Cardiac ventricle fibroblast (primary cell): ENCODE data around the gene RSKR. TPM values are rescaled to one million over a fixed set of nuclear protein-coding genes. Genes with fewer than 3 reads are reported as not detected.

Experiments used
- total RNA-seq: library from RNA; depleted of rRNA; stranded (reverse); fragments of >200 nt; gene quantifications from 2 replicates; pipeline ENCODE4 v1.2.3, GENCODE V29; 2015

RSKR gene, protein sequence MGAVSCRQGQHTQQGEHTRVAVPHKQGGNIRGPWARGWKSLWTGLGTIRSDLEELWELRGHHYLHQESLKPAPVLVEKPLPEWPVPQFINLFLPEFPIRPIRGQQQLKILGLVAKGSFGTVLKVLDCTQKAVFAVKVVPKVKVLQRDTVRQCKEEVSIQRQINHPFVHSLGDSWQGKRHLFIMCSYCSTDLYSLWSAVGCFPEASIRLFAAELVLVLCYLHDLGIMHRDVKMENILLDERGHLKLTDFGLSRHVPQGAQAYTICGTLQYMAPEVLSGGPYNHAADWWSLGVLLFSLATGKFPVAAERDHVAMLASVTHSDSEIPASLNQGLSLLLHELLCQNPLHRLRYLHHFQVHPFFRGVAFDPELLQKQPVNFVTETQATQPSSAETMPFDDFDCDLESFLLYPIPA
- total RNA-seq: 0.68 and 2.8 TPM in 2 replicates

DNA sequence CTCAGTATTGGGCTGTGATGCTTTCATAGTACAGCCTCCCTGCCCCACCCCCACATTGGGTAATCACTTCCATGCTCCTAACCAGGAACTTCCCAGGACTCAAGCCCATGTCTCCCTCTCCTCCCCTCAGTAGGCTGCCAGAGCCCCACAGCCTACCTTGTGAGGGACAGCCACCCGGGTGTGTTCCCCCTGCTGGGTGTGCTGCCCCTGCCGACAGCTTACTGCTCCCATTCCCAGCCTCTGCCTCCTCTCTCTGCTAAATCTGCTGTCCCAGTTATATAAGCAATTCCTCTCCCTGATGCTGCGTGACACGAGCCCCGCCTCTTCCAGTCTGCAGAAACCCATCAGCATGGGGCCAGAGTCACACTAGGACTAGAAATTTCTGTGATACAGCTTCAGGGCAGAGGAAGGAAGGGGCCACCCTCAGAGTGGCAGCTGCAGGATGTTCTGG lies at the start of gene RSKR:
Gene RSKR, minus strand, starts transcription at position 255 of the 451 bp plus-strand sequence. Its CDS starts 24 bp downstream, at position 231.

DNA sequence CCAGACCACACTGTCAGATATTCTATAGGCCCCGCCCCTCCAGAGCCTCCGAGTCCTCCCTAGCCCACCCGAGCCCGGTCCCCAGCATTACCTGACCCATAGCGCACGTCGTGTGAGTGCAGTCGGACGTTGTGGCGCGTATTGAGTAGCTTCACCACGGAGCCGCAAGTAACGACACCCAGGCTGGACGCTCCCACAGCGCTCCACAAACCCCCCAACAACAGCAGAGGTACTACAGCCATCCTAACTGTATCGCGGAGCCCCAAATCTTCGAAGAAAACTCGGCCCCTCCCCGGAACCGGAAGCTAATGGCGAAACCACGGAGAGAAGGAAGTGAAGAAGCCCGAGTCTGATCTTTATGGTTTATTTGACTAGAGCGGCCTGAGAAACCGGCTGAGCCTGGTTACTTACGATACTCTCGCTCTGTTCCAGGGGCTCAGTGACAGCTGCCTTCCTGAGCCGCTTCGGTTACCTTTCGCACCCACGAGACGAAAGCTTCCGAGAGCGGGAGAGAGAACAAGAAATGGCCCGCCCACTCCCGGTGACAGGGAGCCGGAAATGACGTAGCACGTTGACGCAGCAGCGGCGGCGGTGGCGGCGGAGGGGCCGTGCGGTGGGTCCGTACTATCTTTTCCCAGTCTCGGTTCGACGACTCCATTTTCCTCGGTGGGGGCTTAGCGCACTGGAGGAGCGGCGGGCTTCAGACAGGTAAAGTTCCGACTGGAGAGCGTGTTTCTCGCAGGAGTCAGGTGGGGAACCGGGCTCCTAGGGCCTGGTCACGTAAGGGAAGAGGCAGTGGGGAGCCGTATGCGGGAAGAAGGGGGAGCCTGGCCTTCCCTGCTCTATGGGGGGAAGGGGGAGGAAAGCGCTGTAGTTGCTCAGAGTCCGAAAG lies 47.9 kb upstream of the RSKR start, which contains the start of the genes SDF2 and SUPT6H:
Gene SDF2, minus strand, starts transcription at position 272 of the 892 bp plus-strand sequence. Its CDS starts 30 bp downstream, at position 242.
Gene SUPT6H, plus strand, starts transcription at position 571 of the 892 bp plus-strand sequence. CDS start 11,197 bp downstream, outside the sequence.

DNA sequence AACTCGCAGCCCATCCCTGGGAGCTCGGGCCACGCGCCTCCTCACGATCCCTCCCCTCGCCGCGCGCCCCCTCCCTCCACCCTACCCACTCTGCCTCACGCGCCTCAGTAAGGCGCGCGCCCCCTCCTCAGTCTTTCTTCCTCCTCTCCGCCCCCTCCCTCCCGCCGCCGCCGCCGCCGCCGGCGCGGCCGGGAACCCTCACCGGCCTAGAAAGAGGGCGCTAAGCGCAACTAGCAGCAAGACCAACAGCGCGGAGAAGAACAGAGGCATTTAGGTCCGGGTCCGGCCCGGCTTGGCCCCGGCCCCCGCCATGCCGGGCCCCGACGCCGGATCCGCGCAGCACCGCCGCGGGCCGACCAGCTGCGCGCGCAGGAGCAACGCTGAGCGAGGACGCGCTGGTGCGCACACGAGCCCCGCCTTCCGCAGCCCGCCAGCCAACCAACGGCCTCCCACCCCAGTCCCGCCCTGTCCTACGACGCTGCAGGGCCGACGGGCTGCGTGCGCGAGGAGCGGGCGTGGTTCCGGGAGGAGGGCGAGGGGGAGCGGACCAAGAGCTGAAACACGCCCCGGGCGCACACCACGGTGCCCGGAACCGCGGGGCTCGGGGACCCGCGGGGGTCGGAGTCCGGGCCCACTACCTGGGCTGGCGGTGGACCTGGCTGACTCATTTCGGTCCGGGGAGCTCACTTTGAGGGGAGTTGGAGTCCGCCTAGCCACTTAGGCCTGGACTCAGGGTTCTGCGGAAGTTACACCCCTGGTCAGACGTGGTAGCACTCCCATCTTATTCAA lies 31.0 kb upstream of the RSKR start, which contains the start of gene BLTP2:
Gene BLTP2, minus strand, starts transcription at position 372 of the 789 bp plus-strand sequence. Its CDS starts 102 bp downstream, at position 270.

DNA sequence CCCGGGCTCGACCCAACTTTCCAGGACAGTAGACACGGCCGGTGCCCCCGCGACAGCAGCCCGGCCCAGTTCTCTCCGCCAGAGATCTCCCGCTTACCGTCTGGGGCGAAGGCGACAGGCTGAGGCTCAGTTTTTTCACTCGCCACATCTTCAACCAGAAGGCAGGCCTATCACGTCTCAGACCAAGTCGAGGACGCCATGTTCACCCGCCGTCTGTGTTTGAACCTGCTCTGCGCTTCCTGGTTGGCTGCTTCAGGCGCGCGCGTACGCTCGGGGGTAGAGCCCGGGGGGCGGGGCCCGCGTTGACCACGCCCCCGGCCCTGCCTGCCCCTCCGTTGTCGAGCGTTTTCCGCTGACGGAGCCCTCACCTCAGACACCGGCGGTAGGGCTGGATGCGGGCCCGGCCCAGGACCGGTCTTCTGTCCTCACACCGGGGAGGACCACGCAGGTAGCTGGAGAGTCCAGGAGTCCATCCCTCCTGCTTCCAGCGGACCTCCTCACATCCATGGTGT lies 15.1 kb downstream of the RSKR start, which contains the start of gene SPAG5:
Gene SPAG5, minus strand, starts transcription at position 227 of the 512 bp plus-strand sequence. Its CDS starts 79 bp downstream, at position 148.

DNA sequence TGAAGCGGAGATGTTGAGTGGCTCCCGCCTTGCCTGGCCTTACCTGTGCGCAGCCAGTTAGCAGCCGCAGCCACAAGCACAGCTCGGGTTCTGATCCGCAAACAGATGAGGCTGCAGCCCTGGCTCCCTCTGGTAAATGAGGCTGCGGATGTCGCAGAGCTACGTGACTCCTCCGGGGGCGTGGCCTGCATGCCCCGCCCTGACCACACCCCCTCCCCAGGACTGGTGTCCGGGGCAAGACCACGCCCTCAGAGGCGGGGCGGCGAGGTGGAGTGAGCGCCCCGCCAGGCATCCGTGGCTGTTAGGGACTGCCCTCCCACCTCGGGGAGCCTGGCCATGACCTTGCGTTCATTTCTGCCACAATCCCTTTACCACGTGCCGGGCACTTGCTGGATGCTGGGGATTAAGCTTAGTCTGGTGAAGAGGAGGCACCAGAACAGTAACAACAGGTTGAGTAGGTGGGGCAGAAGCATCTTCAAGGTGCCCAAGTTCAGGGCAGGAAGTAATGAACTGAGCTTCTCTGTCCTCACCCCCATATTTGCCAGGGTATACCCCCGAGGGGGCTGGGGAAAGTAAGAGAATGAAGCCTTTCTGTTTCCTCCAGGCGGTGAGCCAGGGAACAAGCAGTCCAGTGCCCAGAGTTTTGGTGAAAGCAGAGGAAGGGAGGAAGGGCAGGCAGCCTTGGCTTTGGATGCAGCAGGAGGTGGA lies 37.1 kb downstream of the RSKR start, which contains the start of gene ALDOC:
Gene ALDOC, minus strand, starts transcription at position 138 of the 708 bp plus-strand sequence. CDS start 1,363 bp downstream, outside the sequence.

DNA sequence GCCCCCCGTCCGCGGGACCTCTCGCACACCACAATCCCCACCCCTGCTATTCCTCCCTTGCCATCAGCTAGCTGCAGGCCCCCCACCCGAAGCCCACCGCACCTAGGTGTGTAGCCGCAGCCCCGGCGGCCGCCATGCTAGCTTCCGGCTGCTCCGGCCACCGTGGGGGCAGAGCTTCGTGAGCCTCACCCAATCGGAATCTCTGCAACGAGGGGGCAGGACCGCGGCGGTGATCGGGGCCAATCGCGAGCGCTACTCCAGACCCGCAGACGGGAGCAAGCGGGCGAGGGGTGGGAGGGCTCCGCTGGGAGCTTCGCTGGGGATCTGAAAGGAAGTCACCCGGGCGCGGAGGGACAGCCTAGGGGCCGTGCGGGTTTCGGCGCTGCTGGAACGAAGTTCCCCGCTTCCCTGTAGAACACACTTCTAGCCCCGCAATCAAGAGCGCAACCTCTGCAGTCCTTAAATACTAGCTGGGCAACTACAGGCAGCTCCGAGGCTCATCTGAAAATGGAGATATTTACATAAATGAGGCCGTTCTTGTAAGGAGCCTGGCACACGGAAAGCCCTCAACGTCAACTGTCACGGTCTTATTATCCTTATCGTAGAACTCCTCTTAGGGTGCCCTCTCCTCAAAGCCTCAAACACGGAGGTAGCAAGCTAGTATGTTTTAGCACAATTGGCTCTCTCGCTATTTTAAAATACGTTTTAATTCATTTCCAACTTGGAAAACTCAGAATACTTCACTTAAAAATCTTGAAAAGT lies 42.4 kb downstream of the RSKR start, which contains the start of gene PIGS:
Gene PIGS, minus strand, starts transcription at position 164 of the 762 bp plus-strand sequence. Its CDS starts 28 bp downstream, at position 136.

Other genes starting within 250 kb of the RSKR start
- gene SEBOX, start 249.0 kb downstream of the RSKR start, total RNA-seq: not detected in 2 replicates
- 1.4 and 3.5 TPM in 2 replicates for gene VTN, start 243.9 kb downstream of the RSKR start, total RNA-seq
- gene SARM1, start 242.5 kb downstream of the RSKR start, total RNA-seq: 9.7 and 14.7 TPM in 2 replicates
- 3.7 and 3.9 TPM in 2 replicates for gene SLC46A1, start 208.0 kb downstream of the RSKR start, total RNA-seq
- not detected in 2 replicates for gene SLC13A2, start 140.5 kb downstream of the RSKR start, total RNA-seq
- not detected in 2 replicates for gene FOXN1, start 107.8 kb downstream of the RSKR start, total RNA-seq
- gene UNC119, start 61.6 kb downstream of the RSKR start, total RNA-seq: 23.6 and 27.8 TPM in 2 replicates
- gene PIGS, start 42.7 kb downstream of the RSKR start, total RNA-seq: 46.3 and 60.7 TPM in 2 replicates
- gene ALDOC, start 37.3 kb downstream of the RSKR start, total RNA-seq: 93.7 and 95.1 TPM in 2 replicates
- 4.0 and 4.3 TPM in 2 replicates for gene SPAG5, start 15.2 kb downstream of the RSKR start, total RNA-seq
- gene BLTP2, start 31.0 kb upstream of the RSKR start, total RNA-seq: 74.2 and 90.4 TPM in 2 replicates
- gene SDF2, start 47.7 kb upstream of the RSKR start, total RNA-seq: 48.0 and 75.1 TPM in 2 replicates
- gene SUPT6H, start 48.0 kb upstream of the RSKR start, total RNA-seq: 38.2 and 55.4 TPM in 2 replicates
- 1.0 and 1.9 TPM in 2 replicates for gene PROCA1, start 97.7 kb upstream of the RSKR start, total RNA-seq
- gene RAB34, start 103.7 kb upstream of the RSKR start, total RNA-seq: 203 and 253 TPM in 2 replicates
- 666 and 767 TPM in 2 replicates for gene RPL23A, start 105.8 kb upstream of the RSKR start, total RNA-seq
- 7.0 and 11.3 TPM in 2 replicates for gene TLCD1, start 112.0 kb upstream of the RSKR start, total RNA-seq
- 2.8 and 3.3 TPM in 2 replicates for gene NEK8, start 114.6 kb upstream of the RSKR start, total RNA-seq
- gene TRAF4, start 129.8 kb upstream of the RSKR start, total RNA-seq: 8.7 and 10.7 TPM in 2 replicates
- gene FAM222B, start 228.6 kb upstream of the RSKR start, total RNA-seq: 7.8 and 9.2 TPM in 2 replicates
- gene ERAL1, start 240.8 kb upstream of the RSKR start, total RNA-seq: 25.0 and 36.9 TPM in 2 replicates